ENCODE measurements around the gene STPG3. TPM values are rescaled to one million over a fixed set of nuclear protein-coding genes. Genes with fewer than 3 reads are reported as not detected.
A peak's percentile ranks its signal among the peaks of the same experiment; 100 is the strongest.

The STPG3 gene
- total and polyA plus RNA-seq, 2 of the 13 experiments (the other 11 are each of a cell fraction or from before 2014, with no cell fraction given): not detected

- TF ChIP-seq FOXJ3 (CRISPR knock-in tag; IDR thresholded peaks at IDR 0.05; ENCODE audit: borderline replicate concordance) (no peak), NFYC (CRISPR knock-in tag; IDR thresholded peaks at IDR 0.05) (no peak), CSRNP2 (CRISPR knock-in tag; conservative IDR thresholded peaks at IDR 0.05; ENCODE audit: low read depth) (no peak), ISL2 (CRISPR knock-in tag; IDR thresholded peaks at IDR 0.05) (no peak), RAD51 (IDR thresholded peaks at IDR 0.05; ENCODE audit: borderline replicate concordance) (no peak), ZFAT (CRISPR knock-in tag; conservative IDR thresholded peaks at IDR 0.05) (no peak), JDP2 (CRISPR knock-in tag; IDR thresholded peaks at IDR 0.05; ENCODE audit: borderline replicate concordance) (no peak), MED1 (CRISPR knock-in tag; IDR thresholded peaks at IDR 0.05) (no peak), ZNF280B (CRISPR knock-in tag; IDR thresholded peaks at IDR 0.05; ENCODE audit: borderline replicate concordance) (no peak), HNRNPL (IDR thresholded peaks at IDR 0.05; ENCODE audit: low read depth, low read length) (no peak), RFX5 (IDR thresholded peaks at IDR 0.05; ENCODE audit: low read depth, low read length) (no peak), STAT5B (CRISPR knock-in tag; IDR thresholded peaks at IDR 0.05) (no peak), KDM3A (CRISPR knock-in tag; IDR thresholded peaks at IDR 0.05; ENCODE audit: low read depth) (no peak), SSRP1 (CRISPR knock-in tag; IDR thresholded peaks at IDR 0.05) (no peak), ZNF143 (CRISPR knock-in tag; IDR thresholded peaks at IDR 0.05) (no peak)
- TF ChIP-seq, protein P1, sequence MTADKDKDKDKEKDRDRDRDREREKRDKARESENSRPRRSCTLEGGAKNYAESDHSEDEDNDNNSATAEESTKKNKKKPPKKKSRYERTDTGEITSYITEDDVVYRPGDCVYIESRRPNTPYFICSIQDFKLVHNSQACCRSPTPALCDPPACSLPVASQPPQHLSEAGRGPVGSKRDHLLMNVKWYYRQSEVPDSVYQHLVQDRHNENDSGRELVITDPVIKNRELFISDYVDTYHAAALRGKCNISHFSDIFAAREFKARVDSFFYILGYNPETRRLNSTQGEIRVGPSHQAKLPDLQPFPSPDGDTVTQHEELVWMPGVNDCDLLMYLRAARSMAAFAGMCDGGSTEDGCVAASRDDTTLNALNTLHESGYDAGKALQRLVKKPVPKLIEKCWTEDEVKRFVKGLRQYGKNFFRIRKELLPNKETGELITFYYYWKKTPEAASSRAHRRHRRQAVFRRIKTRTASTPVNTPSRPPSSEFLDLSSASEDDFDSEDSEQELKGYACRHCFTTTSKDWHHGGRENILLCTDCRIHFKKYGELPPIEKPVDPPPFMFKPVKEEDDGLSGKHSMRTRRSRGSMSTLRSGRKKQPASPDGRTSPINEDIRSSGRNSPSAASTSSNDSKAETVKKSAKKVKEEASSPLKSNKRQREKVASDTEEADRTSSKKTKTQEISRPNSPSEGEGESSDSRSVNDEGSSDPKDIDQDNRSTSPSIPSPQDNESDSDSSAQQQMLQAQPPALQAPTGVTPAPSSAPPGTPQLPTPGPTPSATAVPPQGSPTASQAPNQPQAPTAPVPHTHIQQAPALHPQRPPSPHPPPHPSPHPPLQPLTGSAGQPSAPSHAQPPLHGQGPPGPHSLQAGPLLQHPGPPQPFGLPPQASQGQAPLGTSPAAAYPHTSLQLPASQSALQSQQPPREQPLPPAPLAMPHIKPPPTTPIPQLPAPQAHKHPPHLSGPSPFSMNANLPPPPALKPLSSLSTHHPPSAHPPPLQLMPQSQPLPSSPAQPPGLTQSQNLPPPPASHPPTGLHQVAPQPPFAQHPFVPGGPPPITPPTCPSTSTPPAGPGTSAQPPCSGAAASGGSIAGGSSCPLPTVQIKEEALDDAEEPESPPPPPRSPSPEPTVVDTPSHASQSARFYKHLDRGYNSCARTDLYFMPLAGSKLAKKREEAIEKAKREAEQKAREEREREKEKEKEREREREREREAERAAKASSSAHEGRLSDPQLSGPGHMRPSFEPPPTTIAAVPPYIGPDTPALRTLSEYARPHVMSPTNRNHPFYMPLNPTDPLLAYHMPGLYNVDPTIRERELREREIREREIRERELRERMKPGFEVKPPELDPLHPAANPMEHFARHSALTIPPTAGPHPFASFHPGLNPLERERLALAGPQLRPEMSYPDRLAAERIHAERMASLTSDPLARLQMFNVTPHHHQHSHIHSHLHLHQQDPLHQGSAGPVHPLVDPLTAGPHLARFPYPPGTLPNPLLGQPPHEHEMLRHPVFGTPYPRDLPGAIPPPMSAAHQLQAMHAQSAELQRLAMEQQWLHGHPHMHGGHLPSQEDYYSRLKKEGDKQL (CRISPR knock-in tag; IDR thresholded peaks at IDR 0.05; ENCODE audit: low read depth): no peak
- TF ChIP-seq, protein P2, sequence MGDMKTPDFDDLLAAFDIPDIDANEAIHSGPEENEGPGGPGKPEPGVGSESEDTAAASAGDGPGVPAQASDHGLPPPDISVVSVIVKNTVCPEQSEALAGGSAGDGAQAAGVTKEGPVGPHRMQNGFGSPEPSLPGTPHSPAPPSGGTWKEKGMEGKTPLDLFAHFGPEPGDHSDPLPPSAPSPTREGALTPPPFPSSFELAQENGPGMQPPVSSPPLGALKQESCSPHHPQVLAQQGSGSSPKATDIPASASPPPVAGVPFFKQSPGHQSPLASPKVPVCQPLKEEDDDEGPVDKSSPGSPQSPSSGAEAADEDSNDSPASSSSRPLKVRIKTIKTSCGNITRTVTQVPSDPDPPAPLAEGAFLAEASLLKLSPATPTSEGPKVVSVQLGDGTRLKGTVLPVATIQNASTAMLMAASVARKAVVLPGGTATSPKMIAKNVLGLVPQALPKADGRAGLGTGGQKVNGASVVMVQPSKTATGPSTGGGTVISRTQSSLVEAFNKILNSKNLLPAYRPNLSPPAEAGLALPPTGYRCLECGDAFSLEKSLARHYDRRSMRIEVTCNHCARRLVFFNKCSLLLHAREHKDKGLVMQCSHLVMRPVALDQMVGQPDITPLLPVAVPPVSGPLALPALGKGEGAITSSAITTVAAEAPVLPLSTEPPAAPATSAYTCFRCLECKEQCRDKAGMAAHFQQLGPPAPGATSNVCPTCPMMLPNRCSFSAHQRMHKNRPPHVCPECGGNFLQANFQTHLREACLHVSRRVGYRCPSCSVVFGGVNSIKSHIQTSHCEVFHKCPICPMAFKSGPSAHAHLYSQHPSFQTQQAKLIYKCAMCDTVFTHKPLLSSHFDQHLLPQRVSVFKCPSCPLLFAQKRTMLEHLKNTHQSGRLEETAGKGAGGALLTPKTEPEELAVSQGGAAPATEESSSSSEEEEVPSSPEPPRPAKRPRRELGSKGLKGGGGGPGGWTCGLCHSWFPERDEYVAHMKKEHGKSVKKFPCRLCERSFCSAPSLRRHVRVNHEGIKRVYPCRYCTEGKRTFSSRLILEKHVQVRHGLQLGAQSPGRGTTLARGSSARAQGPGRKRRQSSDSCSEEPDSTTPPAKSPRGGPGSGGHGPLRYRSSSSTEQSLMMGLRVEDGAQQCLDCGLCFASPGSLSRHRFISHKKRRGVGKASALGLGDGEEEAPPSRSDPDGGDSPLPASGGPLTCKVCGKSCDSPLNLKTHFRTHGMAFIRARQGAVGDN (CRISPR knock-in tag; IDR thresholded peaks at IDR 0.05): peak; percentile 77
These were observed 35.9 kb downstream of the STPG3 start (continued) for GRCh38 chr9:137286975-137287383.

Measured in HepG2 (cell line).